ENCODE results near the gene PLEKHA8.

PLEKHA8 gene

GRCh38 chr7:30135301-30136116, 107.3 kb downstream of the PLEKHA8 start:
- TF ChIP-seq, protein P1, sequence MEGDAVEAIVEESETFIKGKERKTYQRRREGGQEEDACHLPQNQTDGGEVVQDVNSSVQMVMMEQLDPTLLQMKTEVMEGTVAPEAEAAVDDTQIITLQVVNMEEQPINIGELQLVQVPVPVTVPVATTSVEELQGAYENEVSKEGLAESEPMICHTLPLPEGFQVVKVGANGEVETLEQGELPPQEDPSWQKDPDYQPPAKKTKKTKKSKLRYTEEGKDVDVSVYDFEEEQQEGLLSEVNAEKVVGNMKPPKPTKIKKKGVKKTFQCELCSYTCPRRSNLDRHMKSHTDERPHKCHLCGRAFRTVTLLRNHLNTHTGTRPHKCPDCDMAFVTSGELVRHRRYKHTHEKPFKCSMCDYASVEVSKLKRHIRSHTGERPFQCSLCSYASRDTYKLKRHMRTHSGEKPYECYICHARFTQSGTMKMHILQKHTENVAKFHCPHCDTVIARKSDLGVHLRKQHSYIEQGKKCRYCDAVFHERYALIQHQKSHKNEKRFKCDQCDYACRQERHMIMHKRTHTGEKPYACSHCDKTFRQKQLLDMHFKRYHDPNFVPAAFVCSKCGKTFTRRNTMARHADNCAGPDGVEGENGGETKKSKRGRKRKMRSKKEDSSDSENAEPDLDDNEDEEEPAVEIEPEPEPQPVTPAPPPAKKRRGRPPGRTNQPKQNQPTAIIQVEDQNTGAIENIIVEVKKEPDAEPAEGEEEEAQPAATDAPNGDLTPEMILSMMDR (IDR thresholded peaks at IDR 0.05; ENCODE audit: low read depth, low read length): no peak
- Histone ChIP-seq H3K9me3 (ENCODE audit: severe bottlenecking) (no peaks in the 10 kb centered on the region), H3K36me3 (no peaks in the 10 kb centered on the region), H3K27ac (peak overlapping the region; percentile 59), H3K27me3 (ENCODE audit: insufficient read depth, low read depth, severe bottlenecking) (no peaks in the 10 kb centered on the region), H3K4me3 (ENCODE audit: low read depth, low read length) (peak overlapping the region; percentile 79)
- DNase-seq: peak; percentile 64

GRCh38 chr7:30136117-30136731, 108.0 kb downstream of the PLEKHA8 start:
- H3K4me3 ChIP-seq (ENCODE audit: low read depth, low read length): peak overlapping the region; percentile 79
- no peak for DNase-seq
- H3K27ac ChIP-seq: 0 out of 2 replicates have a peak overlapping the region, but pooled peaks have one; percentile 43

DNA sequence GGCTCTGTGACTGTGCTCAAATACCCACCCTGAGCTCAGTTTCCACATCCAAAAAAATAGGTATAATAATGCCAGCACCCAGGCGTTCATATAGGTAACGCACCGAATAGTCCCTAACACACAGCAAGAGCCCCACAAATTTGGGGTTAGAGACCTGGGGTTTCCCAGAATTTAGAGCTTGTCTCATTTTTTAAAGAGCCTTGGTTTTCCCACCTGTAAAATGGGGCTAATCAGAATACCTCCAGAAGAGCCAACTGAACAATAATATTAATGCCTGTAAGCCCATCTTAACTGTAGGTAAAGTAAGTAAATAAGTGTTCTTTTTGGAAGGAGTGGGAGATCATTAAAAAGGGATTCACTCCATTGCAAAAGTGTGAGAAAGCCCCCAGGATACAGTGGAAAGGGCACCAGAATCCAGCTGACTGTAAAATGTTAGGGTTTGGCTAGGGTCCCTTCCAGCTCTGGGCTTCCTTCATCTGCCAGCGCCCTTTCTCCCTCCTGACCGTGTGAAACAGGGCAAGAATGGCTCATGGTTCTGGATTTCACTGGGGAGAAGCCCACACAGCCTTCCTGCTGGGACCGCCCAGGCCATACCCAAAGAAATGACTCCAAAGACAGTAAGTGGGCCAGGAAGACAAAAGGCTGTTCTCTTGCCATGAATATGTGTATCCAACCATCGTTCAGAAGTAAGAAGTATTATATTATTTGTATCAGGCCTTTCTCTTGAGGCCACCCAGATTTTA, 108.7 kb downstream of the PLEKHA8 start:
- TF ChIP-seq, protein P1 (IDR thresholded peaks at IDR 0.05; ENCODE audit: low read depth, low read length): no peak
- no peak overlapping the region for H3K4me3 ChIP-seq (ENCODE audit: low read depth, low read length)
- H3K36me3 ChIP-seq: no peaks in the 10 kb centered on the region
- DNase-seq: no peak
- no peak overlapping the region for H3K27ac ChIP-seq
- no peaks in the 10 kb centered on the region for H3K9me3 ChIP-seq (ENCODE audit: severe bottlenecking)
- H3K27me3 ChIP-seq (ENCODE audit: insufficient read depth, low read depth, severe bottlenecking): no peaks in the 10 kb centered on the region

More at GRCh38 chr7:30136117-30136731, 108.0 kb downstream of the PLEKHA8 start:
- Histone ChIP-seq H3K27me3 (ENCODE audit: insufficient read depth, low read depth, severe bottlenecking) (no peaks in the 10 kb centered on the region), H3K9me3 (ENCODE audit: severe bottlenecking) (no peaks in the 10 kb centered on the region), H3K36me3 (no peaks in the 10 kb centered on the region)
- TF ChIP-seq, protein P1 (IDR thresholded peaks at IDR 0.05; ENCODE audit: low read depth, low read length): no peak

DNA sequence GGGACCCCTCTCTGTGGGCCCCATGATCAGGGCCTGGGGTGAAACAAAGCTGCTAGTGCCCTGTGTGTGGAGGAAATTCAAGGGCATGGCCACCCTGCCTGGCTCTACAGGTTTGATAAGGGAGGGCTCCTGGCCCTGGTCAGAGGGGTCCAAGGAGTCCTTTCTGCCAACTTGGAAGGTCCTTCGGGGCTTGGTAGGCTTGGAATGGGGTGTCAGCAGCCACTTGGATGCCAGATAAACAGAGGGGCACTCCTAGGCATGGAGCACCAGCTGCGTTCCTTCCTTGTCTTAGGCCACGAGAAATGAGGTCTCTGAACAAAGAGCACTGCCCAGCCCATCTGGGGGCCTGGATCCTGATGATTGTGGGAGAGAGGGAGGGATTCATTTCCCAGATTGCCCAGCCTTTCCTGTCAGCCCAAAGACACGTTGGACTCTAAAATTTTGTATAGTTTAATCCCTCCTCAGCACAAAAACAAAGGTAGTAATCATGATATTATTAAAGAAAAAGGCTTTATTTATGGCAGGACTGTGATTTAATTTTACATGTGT, 111.7 kb downstream of the PLEKHA8 start:
- H3K27ac ChIP-seq: no peak overlapping the region
- H3K9me3 ChIP-seq (ENCODE audit: severe bottlenecking): no peaks in the 10 kb centered on the region
- no peak for DNase-seq
- H3K27me3 ChIP-seq (ENCODE audit: insufficient read depth, low read depth, severe bottlenecking): no peaks in the 10 kb centered on the region
- no peaks in the 10 kb centered on the region for H3K36me3 ChIP-seq
- H3K4me3 ChIP-seq (ENCODE audit: low read depth, low read length): no peak overlapping the region
- TF ChIP-seq, protein P1 (IDR thresholded peaks at IDR 0.05; ENCODE audit: low read depth, low read length): no peak

- TF ChIP-seq, protein P1 (IDR thresholded peaks at IDR 0.05; ENCODE audit: low read depth, low read length): no peak
- Histone ChIP-seq H3K27me3 (ENCODE audit: insufficient read depth, low read depth, severe bottlenecking) (no peaks in the 10 kb centered on the region), H3K9me3 (ENCODE audit: severe bottlenecking) (no peaks in the 10 kb centered on the region), H3K4me3 (ENCODE audit: low read depth, low read length) (no peak overlapping the region), H3K36me3 (no peaks in the 10 kb centered on the region), H3K27ac (no peak overlapping the region)
- no peak for DNase-seq
Measured at GRCh38 chr7:30140456-30140855, 112.2 kb downstream of the PLEKHA8 start.
